ENCODE data around the gene RSRC1. TPM values are rescaled to one million over a fixed set of nuclear protein-coding genes. Genes with fewer than 3 reads are reported as not detected.

The RSRC1 gene
- total and polyA plus RNA-seq, 2 of the 13 experiments (the other 11 are each of a cell fraction or from before 2014, with no cell fraction given), result 4.9 to 63.0 TPM

DNA sequence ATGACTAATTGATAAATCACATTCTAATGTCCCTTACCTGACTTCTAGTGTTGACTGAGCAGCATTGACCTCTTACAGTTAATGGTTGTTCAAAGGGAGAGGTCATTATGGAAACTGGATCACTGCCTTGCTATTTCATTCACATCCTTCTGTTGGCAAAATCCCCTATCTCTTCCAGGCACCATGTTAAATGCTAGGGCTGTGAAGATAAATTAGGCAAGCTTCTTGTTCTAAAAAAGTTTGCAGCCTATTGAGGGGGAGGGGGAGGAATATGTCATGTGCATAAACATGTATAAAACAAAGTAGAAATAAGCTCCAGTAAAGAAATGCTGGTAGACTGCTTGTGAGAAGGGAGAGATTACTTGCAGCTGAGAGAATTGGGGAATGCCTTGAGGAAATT, 376.3 kb downstream of the RSRC1 start:
- TF ChIP-seq, protein P1, sequence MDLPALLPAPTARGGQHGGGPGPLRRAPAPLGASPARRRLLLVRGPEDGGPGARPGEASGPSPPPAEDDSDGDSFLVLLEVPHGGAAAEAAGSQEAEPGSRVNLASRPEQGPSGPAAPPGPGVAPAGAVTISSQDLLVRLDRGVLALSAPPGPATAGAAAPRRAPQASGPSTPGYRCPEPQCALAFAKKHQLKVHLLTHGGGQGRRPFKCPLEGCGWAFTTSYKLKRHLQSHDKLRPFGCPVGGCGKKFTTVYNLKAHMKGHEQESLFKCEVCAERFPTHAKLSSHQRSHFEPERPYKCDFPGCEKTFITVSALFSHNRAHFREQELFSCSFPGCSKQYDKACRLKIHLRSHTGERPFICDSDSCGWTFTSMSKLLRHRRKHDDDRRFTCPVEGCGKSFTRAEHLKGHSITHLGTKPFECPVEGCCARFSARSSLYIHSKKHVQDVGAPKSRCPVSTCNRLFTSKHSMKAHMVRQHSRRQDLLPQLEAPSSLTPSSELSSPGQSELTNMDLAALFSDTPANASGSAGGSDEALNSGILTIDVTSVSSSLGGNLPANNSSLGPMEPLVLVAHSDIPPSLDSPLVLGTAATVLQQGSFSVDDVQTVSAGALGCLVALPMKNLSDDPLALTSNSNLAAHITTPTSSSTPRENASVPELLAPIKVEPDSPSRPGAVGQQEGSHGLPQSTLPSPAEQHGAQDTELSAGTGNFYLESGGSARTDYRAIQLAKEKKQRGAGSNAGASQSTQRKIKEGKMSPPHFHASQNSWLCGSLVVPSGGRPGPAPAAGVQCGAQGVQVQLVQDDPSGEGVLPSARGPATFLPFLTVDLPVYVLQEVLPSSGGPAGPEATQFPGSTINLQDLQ (CRISPR knock-in tag; IDR thresholded peaks at IDR 0.05), result no peak
- no peak for TF ChIP-seq ZNF792 (CRISPR knock-in tag; IDR thresholded peaks at IDR 0.05)
- no peak for TF ChIP-seq ZNF34 (CRISPR knock-in tag; IDR thresholded peaks at IDR 0.05; ENCODE audit: borderline replicate concordance)
- no peak for TF ChIP-seq ZNF501 (CRISPR knock-in tag; IDR thresholded peaks at IDR 0.05)
- FAIRE-seq, result no peak
- POLR2A ChIA-PET, result no interaction called here

DNA sequence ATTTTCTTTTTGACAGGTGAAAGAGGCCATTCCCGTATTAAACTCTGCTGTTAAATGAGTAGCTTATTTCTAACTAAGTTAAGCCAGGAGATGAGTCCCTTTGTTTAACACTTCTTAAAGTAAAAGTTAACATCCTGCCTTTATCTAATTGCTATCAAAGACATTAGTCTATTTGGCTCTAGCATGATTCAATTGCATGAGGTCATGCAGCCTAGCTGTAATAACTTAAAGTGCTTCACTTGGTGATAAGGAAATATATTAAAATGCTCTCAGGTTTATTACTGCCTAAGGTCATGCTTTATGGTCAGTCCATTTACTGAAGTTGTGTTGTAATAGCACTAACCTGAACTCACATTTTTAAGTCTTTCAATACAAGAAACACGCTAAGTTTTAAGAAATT, 378.8 kb downstream of the RSRC1 start:
- no peak for ATAC-seq
- Histone ChIP-seq H3K4me2 (ENCODE audit: low read depth, low read length) (no peak overlapping the region), H2AFZ (ENCODE audit: low read length) (no peak overlapping the region), H3K79me2 (ENCODE audit: insufficient read depth, low read length) (no peaks in the 10 kb centered on the region), H3K36me3 (replicated peaks in 1 of 2; ENCODE audit: control insufficient read depth in 1 of 2, insufficient read depth in 2 of 2, low read length in 2 of 2) (no peaks in the 10 kb centered on the region), H3K4me1 (ENCODE audit: insufficient read depth, low read length) (no peaks in the 10 kb centered on the region), H3K9ac (ENCODE audit: insufficient read depth, low read depth, low read length) (no peak overlapping the region), H3K4me3 (replicated peaks in 1 of 3; ENCODE audit: insufficient read depth in 1 of 3, low read depth in 2 of 3, low read length in 3 of 3) (no peak overlapping the region), H3K27me3 (ENCODE audit: control insufficient read depth in 1 of 2, insufficient read depth in 2 of 2, low read length in 2 of 2) (no peaks in the 10 kb centered on the region), H3K27ac (ENCODE audit: extremely low read length, insufficient read depth, low read length) (no peak overlapping the region), H4K20me1 (ENCODE audit: insufficient read depth, low read length) (no peaks in the 10 kb centered on the region), H3K9me3 (ENCODE audit: low read length) (no peaks in the 10 kb centered on the region)
- in situ Hi-C loops (cut with HindIII; ENCODE audit: extremely low pct_ligation_motif_present, low pct_unique_long_range_greater_than_20kb) (no loop called here), intact Hi-C loops (cut with micrococcal nuclease; ENCODE audit: unreplicated experiment) (no loop called here)
- DNase-seq (ENCODE audit: low spot score), result no peak
- ChIA-PET CTCF (ENCODE audit: low intra/inter-chr PET ratio, low total read pairs) (no interaction called here), POLR2A (no interaction called here)
- no TSS peak for BruUV-seq (replicated peaks)
- 46% methylated on average over 2 of the region's 2 CpGs for WGBS (ENCODE audit: low lambda C conversion rate)
- FAIRE-seq, result no peak
- TF ChIP-seq ZNF891 (CRISPR knock-in tag; IDR thresholded peaks at IDR 0.05) (no peak), ZNF432 (CRISPR knock-in tag; IDR thresholded peaks at IDR 0.05; ENCODE audit: borderline replicate concordance) (no peak), MIER3 (CRISPR knock-in tag; IDR thresholded peaks at IDR 0.05; ENCODE audit: borderline replicate concordance) (no peak), ZC3H4 (CRISPR knock-in tag; IDR thresholded peaks at IDR 0.05; ENCODE audit: borderline replicate concordance) (no peak), SNAPC2 (CRISPR knock-in tag; IDR thresholded peaks at IDR 0.05) (no peak), MYNN (CRISPR knock-in tag; IDR thresholded peaks at IDR 0.05; ENCODE audit: low read depth) (no peak), HHEX (CRISPR knock-in tag; IDR thresholded peaks at IDR 0.05) (no peak), HOXA9 (CRISPR knock-in tag; IDR thresholded peaks at IDR 0.05; ENCODE audit: borderline replicate concordance) (no peak), ZFAT (CRISPR knock-in tag; conservative IDR thresholded peaks at IDR 0.05) (no peak), RBM22 (optimal IDR thresholded peaks at IDR 0.05; ENCODE audit: low read length) (no peak), NR3C1 (CRISPR knock-in tag; IDR thresholded peaks at IDR 0.05) (no peak)
- TF ChIP-seq, protein P2, sequence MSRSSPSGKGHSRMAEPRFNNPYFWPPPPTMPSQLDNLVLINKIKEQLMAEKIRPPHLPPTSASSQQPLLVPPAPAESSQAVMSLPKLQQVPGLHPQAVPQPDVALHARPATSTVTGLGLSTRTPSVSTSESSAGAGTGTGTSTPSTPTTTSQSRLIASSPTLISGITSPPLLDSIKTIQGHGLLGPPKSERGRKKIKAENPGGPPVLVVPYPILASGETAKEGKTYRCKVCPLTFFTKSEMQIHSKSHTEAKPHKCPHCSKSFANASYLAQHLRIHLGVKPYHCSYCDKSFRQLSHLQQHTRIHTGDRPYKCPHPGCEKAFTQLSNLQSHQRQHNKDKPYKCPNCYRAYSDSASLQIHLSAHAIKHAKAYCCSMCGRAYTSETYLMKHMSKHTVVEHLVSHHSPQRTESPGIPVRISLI (CRISPR knock-in tag; IDR thresholded peaks at IDR 0.05; ENCODE audit: borderline replicate concordance), result no peak
- TF ChIP-seq, protein P3, sequence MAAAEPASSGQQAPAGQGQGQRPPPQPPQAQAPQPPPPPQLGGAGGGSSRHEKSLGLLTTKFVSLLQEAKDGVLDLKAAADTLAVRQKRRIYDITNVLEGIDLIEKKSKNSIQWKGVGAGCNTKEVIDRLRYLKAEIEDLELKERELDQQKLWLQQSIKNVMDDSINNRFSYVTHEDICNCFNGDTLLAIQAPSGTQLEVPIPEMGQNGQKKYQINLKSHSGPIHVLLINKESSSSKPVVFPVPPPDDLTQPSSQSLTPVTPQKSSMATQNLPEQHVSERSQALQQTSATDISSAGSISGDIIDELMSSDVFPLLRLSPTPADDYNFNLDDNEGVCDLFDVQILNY (CRISPR knock-in tag; conservative IDR thresholded peaks at IDR 0.05), result no peak

More for the DNA sequence above, 376.3 kb downstream of the RSRC1 start:
- CTCF ChIA-PET (ENCODE audit: low intra/inter-chr PET ratio, low total read pairs), result no interaction called here
- Histone ChIP-seq H3K9ac (ENCODE audit: insufficient read depth, low read depth, low read length) (no peak overlapping the region), H3K36me3 (replicated peaks in 1 of 2; ENCODE audit: control insufficient read depth in 1 of 2, insufficient read depth in 2 of 2, low read length in 2 of 2) (no peaks in the 10 kb centered on the region), H3K27me3 (ENCODE audit: control insufficient read depth in 1 of 2, insufficient read depth in 2 of 2, low read length in 2 of 2) (no peaks in the 10 kb centered on the region), H3K79me2 (ENCODE audit: insufficient read depth, low read length) (no peaks in the 10 kb centered on the region), H3K9me3 (ENCODE audit: low read length) (no peaks in the 10 kb centered on the region), H3K4me2 (ENCODE audit: low read depth, low read length) (no peak overlapping the region), H3K4me1 (ENCODE audit: insufficient read depth, low read length) (no peaks in the 10 kb centered on the region), H3K27ac (ENCODE audit: extremely low read length, insufficient read depth, low read length) (no peak overlapping the region), H2AFZ (ENCODE audit: low read length) (no peak overlapping the region), H4K20me1 (ENCODE audit: insufficient read depth, low read length) (no peaks in the 10 kb centered on the region), H3K4me3 (replicated peaks in 1 of 3; ENCODE audit: insufficient read depth in 1 of 3, low read depth in 2 of 3, low read length in 3 of 3) (no peak overlapping the region)
- intact Hi-C loops (cut with micrococcal nuclease; ENCODE audit: unreplicated experiment) (no loop called here), in situ Hi-C loops (cut with HindIII; ENCODE audit: extremely low pct_ligation_motif_present, low pct_unique_long_range_greater_than_20kb) (no loop called here)
- DNase-seq (ENCODE audit: low spot score), result no peak
- no peak for ATAC-seq
- no TSS peak for BruUV-seq (replicated peaks)

All from HepG2 (cell line).